NCI-H2029 (cell line): ENCODE data around the gene REXO4.

ENCODE experiments used
- DNase-seq: peaks from one replicate; lab custom pipeline; 2025; lab: John Stamatoyannopoulos, UW

REXO4 gene

DNA sequence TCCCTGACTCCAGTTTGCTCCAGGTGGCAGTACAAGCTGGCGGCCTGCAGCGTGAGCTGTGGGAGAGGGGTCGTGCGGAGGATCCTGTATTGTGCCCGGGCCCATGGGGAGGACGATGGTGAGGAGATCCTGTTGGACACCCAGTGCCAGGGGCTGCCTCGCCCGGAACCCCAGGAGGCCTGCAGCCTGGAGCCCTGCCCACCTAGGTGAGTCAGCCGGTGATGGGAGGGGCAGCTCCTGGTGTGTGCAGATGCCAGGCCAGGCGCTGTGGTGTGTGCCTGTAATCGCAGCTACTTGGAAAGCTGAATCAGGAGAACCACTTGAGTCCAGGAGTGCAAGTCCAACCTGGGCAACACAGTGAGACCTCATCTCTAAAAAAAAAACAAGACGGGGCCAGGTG lies 31.9 kb upstream of the REXO4 start:
- DNase-seq, result peak; percentile 41

DNA sequence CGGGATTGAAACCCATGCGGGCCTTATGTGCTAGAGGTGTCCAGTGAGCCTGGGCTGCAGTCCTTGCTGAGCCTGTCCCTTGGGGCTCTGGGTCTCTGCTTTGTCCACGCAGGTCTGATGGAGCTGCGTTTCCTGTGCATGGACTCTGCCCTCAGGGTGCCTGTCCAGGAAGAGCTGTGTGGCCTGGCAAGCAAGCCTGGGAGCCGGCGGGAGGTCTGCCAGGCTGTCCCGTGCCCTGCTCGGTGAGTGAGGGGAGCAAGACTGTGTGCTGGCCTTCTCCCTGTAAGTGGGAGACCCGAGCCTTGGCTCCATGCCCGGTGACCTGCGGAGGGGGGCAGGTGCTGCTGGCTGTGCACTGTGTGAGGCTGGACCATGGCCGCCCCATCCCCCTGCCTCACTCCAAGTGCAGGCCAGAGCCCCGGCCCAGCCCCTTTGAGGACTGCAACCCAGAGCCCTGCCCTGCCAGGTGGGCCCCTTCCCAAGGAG lies 30.7 kb upstream of the REXO4 start:
- DNase-seq, result no peak

DNA sequence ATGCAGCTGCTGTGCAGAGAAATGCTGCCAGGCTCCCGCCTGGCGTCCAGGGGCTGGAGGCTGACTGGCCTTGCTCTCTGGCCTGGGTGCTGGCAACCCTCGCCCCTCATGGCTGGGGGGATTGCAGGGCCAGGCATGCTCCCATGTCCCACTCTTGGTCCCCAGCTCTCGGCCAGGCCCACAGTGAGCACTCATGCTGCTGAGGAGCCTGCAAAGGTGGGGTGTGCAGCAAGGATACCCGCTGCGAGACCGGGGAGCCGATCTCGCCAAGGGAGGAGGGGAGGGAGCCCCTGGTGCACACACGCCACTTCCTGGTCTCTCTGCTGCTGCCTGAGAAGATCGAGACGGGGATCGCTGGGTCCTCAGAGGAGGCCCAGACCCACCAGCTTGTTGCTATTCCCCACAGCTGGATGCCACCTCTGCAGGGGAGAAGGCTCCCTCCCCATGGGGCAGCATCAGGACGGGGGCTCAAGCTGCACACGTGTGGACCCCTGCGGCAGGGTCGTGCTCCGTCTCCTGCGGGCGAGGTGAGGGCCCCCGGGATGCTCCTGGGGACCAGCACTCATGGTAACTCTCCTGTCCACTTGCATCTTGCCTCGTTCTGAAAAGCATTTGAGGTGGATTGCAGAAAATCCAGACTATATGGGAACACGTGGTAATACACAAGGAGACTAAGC lies 27.6 kb upstream of the REXO4 start:
- no peak for DNase-seq

DNA sequence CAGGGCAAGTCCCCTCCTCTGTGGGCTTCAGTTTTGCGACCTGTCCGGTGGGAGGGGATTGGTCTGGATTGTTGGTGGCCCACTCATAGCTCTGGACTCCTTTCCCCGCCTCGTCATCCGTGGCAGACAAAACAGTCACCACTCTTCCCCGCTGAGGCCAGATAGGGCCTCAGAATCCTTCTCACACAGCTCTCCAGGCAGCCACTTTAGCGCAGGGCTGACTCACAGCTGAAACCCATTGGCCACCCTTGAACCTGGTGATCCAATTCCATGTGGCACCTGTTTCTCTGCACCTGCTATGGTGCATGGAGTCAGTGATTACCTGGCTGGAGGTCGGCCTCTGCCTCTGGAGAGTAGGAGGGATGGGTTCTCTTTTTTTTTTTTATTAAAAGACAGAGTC lies 26.2 kb upstream of the REXO4 start:
- peak; percentile 30 for DNase-seq

DNA sequence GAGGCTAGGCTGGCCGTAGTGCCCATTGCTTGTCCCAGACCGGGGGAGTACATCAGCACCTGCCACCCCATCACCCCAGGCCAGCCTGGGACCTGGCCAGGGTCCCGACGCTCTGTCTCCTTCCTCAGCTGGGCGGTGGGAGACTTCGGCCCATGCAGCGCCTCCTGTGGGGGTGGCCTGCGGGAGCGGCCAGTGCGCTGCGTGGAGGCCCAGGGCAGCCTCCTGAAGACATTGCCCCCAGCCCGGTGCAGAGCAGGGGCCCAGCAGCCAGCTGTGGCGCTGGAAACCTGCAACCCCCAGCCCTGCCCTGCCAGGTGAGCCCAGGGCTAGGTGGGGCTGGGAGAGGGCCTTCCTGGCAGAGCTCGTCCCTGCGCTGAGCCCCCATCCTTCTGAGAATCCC lies 25.4 kb upstream of the REXO4 start:
- DNase-seq, result no peak

DNA sequence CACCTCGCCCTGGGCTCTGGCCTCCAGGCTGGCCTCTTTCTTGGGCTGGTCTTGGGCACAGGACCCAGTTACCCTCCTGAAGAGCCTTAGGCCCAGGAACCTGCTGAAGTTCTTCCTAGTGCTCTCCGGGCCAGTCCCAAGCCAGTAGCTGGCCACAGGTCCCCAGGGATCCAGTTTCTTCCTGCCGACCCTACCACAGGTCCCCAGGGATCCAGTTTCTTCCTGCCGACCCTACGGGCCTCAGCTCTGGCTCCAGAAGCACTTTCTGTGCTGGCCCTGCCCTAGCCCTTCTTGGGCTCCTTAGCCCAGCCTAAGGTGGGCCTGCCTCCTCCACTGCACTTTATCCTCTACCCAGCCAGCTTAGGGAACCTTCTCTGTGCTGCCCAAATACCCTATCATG lies 23.8 kb upstream of the REXO4 start:
- DNase-seq, result no peak

DNA sequence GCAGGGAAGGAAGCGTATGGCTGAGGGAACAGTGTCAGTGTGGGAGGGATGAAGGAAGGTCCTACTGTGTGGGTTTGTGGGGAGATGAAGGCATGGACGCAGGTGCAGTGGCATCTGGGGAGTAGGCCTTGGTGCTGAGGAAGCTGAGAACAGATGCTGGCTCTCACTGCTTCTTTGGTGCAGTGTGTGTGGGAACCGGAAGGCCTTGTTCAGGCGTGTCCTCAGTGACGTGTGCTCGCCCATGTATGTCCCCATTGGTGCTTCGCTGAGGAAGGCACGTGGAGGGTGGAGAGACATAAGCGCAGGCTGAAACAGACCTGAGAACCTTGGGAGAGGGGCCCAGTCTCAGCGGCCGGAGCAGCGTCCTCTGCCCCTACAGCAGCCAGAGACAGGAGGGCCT lies 23.1 kb upstream of the REXO4 start:
- DNase-seq, result no peak

DNA sequence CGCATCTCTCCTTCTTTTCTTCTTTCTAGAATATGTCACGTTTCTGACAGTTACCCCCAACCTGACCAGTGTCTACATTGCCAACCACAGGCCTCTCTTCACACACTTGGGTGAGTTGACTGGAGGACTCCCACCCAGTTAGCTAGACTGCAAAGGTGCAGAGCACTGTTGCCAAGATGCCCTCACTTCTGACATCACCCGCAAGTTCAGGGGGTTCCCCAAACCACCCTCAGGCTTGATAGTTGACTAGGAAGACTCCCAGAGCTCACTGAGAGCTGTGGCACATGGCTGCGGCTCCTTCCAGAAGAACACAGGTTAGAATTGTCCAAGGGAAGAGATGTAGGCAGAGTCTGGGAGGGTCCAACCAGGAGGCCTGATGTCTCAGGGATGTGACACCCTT lies 21.5 kb upstream of the REXO4 start:
- no peak for DNase-seq

DNA sequence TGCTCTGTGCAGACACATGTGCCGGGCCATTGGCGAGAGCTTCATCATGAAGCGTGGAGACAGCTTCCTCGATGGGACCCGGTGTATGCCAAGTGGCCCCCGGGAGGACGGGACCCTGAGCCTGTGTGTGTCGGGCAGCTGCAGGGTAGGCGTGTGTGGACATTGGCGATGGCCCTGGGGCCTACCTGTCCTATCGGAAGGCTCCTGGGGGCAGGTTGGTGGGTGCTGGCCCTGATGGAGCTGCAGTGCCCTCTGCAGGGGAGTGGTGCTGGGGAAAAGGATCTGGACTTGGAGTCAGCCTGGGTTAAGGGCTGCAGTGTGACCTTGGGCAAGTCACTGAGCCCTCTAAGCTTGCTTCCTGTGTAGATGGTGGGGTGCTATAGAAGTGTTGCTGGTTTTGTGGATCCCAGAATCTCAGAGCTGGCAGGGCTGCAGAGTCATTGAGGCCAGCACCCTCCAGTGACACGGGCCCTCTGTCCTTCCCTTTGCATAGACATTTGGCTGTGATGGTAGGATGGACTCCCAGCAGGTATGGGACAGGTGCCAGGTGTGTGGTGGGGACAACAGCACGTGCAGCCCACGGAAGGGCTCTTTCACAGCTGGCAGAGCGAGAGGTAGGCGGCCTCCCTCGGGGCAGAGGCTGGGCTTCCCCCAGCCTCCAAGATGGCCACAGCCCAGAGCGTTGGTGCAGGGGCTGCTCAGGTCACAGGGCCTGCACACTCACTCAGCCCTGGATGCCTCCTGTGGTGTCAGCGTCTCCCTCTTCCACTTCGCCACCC lies 20.1 kb upstream of the REXO4 start:
- no peak for DNase-seq

DNA sequence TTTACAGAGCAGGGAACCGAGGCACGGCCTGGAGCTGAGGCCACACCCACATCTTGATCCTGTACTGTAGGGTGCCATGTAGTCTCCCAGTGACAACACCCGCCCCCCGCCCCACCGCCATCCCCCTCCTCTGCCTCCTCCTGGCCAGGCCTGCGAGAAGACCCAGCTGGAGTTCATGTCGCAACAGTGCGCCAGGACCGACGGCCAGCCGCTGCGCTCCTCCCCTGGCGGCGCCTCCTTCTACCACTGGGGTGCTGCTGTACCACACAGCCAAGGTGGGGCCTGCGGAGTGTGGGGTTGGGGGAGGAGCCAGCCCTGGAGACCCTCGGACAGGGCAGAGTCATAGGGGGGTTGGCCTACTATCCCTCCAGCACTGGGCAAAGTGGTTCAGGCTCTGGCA lies 18.9 kb upstream of the REXO4 start:
- no peak for DNase-seq

DNA sequence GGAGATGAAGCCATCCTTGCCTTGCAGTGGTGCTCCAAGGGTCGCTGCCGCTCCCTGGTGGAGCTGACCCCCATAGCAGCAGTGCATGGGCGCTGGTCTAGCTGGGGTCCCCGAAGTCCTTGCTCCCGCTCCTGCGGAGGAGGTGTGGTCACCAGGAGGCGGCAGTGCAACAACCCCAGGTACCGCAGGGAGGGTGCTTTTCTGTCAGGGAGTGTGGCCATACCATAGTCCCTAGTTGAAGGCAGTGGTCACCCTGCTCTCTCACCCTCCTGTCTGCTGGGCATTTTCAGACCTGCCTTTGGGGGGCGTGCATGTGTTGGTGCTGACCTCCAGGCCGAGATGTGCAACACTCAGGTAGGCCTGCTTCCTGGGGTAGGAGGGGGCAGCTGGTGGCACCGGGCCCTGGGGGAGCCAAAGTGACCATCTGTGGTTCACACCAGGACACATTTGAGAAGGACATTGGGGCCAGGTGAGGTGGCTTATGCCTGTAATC lies 15.6 kb upstream of the REXO4 start:
- no peak for DNase-seq

DNA sequence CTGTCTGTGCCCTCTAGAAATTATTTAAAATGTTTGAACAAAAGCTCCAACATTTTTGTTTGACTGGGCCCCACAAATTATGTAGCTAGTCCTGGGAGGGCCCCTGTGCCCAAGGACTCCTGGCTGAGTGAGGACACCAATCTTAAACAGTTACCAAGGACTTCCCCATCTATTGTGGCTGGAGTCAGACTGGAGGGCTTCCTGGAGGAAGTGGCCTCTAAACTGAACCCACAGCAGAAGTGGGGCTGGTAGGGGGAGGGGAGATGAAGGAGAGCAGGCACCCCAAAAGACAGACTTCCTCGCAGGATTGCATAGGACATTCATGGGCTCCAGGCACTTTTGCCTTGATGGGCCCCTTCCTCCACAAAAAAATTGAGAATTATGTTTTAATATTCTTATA lies 12.4 kb upstream of the REXO4 start:
- DNase-seq, result no peak

DNA sequence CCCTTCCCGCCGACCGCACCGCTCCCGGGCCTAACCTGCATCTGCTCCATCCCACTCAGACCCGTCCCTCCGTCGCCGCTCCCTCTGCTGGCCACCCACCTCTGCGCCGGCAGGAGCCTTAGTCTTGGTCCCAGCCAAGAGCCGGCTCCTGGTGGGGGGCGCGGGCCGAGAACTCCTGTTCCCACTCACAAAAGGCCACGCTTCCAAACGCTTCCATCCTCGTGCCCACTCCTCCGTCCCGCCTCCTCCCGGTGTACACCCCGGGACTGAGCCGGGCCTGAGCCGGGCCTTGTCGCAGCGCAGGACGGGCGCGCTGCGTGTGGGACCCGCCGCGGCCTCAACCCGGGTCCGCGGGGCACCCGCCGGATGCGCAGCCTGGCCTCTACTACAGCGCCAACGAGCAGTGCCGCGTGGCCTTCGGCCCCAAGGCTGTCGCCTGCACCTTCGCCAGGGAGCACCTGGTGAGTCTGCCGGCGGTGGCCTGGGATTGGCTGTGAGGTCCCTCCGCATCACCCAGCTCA lies 11.9 kb upstream of the REXO4 start:
- no peak for DNase-seq

DNA sequence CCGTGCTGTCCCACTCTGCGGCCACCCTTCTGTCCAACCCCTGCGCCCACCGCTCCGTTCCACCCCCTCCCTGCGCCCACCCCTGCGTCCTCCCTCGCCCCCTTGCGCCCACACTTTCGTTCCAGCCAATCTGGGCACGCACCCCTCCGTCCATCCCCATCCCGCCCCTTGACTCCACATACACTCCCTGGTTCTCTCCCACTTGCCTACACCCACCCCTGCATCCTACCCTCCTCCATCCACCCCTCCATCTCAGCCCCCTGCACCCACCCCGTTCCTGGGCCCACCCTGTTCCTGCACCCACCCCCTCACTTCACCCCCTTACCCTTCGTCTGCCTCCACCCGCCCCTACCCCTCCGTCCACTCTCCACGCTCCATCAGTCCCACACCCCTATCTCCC lies 11.4 kb upstream of the REXO4 start:
- no peak for DNase-seq

DNA sequence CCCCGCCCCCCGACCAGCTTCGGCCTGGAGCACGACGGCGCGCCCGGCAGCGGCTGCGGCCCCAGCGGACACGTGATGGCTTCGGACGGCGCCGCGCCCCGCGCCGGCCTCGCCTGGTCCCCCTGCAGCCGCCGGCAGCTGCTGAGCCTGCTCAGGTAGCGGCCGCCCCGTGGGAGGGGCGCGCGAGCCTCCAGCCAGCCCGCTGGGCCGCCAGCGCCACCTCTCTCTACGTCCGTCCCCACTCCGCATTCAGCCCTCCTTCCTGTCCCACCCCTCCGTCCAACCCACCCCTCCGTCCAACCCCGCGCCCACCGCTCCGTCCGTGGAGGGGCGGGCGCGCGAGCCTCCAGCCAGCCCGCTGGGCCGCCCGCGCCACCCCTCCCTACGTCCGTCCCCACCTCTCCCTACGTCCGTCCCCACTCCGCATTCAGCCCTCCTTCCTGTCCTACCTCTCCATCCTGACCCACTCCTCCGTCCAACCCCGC lies 10.8 kb upstream of the REXO4 start:
- no peak for DNase-seq

DNA sequence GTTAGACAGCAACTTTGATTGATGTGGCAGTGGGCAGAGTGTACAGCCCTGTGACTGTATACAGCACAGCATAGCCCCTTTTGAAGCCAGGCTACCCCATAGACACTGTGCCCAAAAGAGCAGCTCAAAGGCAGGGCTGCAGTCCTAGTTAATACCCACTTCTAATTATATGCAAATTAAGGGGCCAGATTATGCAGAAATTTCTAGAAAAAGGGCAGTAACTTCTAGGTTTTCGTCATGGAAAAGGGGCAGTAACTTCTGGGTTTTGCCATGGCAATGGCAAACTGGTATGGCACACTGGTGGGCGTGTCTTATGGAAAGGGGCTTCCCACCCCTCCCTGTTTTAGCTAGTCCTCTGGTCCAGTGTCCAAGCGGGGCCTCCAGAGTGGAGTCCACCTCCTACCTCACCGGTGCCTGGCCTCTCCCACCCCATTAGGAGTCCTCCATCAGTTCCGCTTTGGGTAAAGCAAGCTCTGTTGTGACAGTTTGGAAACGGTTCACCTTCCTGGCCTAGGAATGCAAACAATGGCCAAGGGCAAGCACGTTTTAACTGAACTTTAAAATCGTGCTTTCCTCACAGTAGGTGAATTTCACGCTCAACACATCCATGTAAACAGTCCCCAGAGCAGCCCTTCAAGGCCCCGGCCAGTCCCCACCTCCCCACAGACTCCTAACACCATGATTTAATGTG lies 10.0 kb upstream of the REXO4 start:
- no peak for DNase-seq

DNA sequence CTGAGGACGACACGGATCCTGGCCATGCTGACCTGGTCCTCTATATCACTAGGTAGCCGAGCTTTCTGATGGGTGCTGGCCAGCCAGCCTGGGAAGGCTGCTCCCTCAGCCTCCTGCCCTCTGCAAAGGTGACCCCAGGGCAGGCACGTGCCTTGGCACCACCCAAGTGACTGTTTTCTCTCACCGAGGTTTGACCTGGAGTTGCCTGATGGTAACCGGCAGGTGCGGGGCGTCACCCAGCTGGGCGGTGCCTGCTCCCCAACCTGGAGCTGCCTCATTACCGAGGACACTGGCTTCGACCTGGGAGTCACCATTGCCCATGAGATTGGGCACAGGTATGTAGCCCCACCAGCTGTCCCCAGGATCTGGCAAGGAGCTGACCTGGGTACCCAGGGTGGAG lies 8.2 kb upstream of the REXO4 start:
- no peak for DNase-seq

DNA sequence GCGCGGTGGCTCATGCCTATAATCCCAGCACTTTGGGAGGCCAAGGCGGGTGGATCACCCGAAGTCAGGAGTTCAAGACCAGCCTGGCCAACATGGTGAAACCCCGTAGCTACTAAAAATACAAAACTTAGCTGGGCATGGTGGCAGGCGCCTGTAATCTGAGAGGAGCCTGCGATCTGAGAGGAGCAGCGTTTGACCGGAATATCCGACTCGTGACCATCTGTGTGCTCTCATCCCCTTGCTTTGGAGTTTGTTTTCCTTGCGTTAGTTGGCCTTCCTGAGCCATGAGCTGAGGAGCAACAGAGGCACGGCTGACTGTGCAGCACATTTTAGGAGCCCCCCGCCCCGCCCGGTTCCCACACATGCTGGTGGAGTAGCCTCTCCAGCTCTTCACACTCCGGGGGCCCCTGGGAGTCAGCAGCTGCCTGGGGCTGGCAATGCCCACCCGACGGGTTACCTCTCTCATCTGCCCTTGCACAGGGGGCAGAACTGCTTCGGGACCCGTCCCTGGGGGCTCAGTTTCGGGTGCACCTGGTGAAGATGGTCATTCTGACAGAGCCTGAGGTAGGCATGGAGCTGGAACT lies 7.3 kb upstream of the REXO4 start:
- no peak for DNase-seq

DNA sequence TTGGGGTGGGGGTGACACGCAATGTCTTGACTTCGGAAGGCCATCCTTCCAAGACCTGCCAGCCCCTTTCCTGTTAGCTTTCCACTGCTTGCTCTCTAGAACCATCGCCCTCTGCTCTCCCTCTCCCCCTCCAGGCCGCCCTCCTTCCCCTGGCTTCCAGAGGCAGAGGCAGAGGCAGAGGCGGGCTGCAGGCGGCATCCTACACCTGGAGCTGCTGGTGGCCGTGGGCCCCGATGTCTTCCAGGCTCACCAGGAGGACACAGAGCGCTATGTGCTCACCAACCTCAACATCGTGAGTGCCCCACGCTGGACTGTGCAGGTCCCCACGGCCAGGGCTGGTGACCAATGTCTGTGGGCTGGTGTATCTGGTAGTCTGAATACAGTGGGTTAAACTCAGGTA lies 6.4 kb upstream of the REXO4 start:
- DNase-seq, result no peak

DNA sequence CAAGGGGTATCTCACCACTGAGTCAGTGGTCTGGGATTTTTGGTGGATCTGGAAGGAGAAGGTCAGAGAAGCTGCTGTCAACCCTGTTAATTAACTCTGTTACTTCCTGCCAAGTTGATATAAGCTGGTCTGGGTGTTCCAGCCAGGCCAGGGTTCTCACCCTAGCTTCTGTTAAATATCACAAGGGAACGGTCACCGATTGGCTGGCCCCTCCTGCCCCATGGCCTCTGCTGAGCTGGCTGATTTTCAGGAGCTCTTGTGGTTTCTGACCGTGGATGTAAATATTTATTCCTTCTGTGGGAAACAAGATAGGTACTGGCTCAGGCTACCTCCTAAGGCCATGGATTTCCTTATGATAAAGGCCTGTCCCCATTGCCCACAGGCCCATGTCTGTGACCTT lies 5.4 kb upstream of the REXO4 start:
- no peak for DNase-seq

DNA sequence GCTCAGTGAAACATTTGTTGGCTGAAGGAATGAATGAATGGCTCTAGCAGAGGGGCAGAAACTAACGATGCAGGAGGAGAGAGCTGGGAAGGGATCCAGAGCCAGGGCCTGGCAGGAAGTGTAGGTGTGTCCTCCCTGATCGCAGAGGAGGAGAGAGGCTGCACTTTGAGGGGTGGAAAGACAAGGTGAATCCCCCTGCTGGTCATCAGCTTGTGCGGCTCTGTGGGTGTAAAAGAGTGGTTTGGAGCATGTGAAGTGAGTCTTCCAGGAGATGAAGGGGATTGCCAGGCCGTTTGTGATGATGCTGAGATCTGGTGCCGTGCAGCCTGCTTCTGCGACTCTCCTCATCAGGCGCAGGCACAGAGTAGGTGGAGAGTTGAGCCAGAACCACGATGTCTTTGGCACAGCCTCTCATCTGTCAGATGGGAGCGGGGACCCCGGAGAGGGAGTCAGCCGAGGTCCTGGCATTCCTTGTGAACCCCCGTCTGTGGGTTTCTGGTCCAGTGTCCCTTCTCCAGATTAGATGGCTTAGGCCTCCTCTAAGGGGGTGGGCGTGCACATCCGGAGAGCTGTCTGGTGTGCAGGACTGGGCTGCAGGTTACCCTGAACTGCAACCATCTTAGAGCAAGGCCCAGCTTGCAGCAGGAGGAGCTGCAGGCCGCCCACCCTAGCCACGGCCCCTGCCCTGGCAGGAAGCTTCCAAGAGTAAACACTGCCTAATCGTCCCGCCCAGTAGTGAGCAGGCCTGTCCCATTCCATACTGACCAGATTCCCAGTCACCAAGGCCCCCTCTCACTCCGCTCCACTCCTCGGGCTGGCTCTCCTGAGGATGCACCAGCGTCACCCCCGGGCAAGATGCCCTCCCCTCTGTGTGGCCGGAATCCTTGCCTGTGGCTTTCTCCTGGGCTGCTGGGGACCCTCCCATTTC lies 4.1 kb upstream of the REXO4 start, which contains the start of gene ADAMTS13:
Gene ADAMTS13 (plus strand): TSS at position 753 of the 928 bp plus-strand sequence. CDS start 77 bp downstream, at position 830.
- no peak for DNase-seq
